ENCODE results near the gene CST9L. TPM values are rescaled to one million over a fixed set of nuclear protein-coding genes. Genes with fewer than 3 reads are reported as not detected.

Gene CST9L
- total RNA-seq, 2 experiments from 2014 or later = not detected

- POLR2A ChIA-PET = no interaction called here
- H3K27ac ChIP-seq (ENCODE audit: low read depth, low read length, poor library complexity, severe bottlenecking) = no peak overlapping the region
- H3K4me1 ChIP-seq (ENCODE audit: insufficient read depth, low read length, poor library complexity, severe bottlenecking) = no peaks in the 10 kb centered on the region
- no peak overlapping the region for H2AFZ ChIP-seq (ENCODE audit: low read length)
- H3K9me2 ChIP-seq (ENCODE audit: insufficient read depth, low read length) = no peaks in the 10 kb centered on the region
- no peaks in the 10 kb centered on the region for H4K20me1 ChIP-seq (ENCODE audit: insufficient read depth, low read length)
- H3K4me2 ChIP-seq (ENCODE audit: low read length) = no peak overlapping the region
- intact Hi-C loops (cut with micrococcal nuclease; ENCODE audit: unreplicated experiment) = no loop called here
- CTCF ChIA-PET (ENCODE audit: unreplicated experiment) = no interaction called here
- no peaks in the 10 kb centered on the region for H3K36me3 ChIP-seq (ENCODE audit: insufficient read depth, low read length)
- no TSS peak for BruUV-seq (replicated peaks)
- TF ChIP-seq CTCF (conservative IDR thresholded peaks at IDR 0.05; ENCODE audit: low read length) (no peak), EZH2phosphoT487 (IDR thresholded peaks at IDR 0.05; ENCODE audit: borderline replicate concordance, low read depth, low read length) (no peak)
- no peak overlapping the region for H3K4me3 ChIP-seq (ENCODE audit: low read depth, low read length, poor library complexity, severe bottlenecking)
- DNase-seq (ENCODE audit: low spot score) = no peak
- no peaks in the 10 kb centered on the region for H3K79me2 ChIP-seq (ENCODE audit: insufficient read depth, low read depth, low read length)
- no peaks in the 10 kb centered on the region for H3K9me3 ChIP-seq (ENCODE audit: low read length)
These were observed 16.9 kb downstream of the CST9L start for GRCh38 chr20:23551383-23551782.

GRCh38 chr20:23550227-23550626 is 18.1 kb downstream of the CST9L start:
- Histone ChIP-seq H3K79me2 (ENCODE audit: insufficient read depth, low read depth, low read length) (no peaks in the 10 kb centered on the region), H3K27ac (ENCODE audit: low read depth, low read length, poor library complexity, severe bottlenecking) (no peak overlapping the region), H3K4me2 (ENCODE audit: low read length) (no peak overlapping the region), H4K20me1 (ENCODE audit: insufficient read depth, low read length) (no peaks in the 10 kb centered on the region), H3K36me3 (ENCODE audit: insufficient read depth, low read length) (no peaks in the 10 kb centered on the region), H3K4me1 (ENCODE audit: insufficient read depth, low read length, poor library complexity, severe bottlenecking) (no peaks in the 10 kb centered on the region), H3K4me3 (ENCODE audit: low read depth, low read length, poor library complexity, severe bottlenecking) (no peak overlapping the region), H3K9me3 (ENCODE audit: low read length) (no peaks in the 10 kb centered on the region), H3K9me2 (ENCODE audit: insufficient read depth, low read length) (no peaks in the 10 kb centered on the region), H2AFZ (ENCODE audit: low read length) (no peak overlapping the region)
- ChIA-PET POLR2A (interaction anchor here (0.6 kb wide), 1 partner anchor 1077 kb away, joined by 3 read pairs; no protein-coding TSS in a partner anchor), CTCF (ENCODE audit: unreplicated experiment) (no interaction called here)
- no peak for DNase-seq (ENCODE audit: low spot score)
- TF ChIP-seq EZH2phosphoT487 (IDR thresholded peaks at IDR 0.05; ENCODE audit: borderline replicate concordance, low read depth, low read length) (no peak), CTCF (conservative IDR thresholded peaks at IDR 0.05; ENCODE audit: low read length) (no peak)
- no TSS peak for BruUV-seq (replicated peaks)
- intact Hi-C loops (cut with micrococcal nuclease; ENCODE audit: unreplicated experiment) = no loop called here

- H2AFZ ChIP-seq (ENCODE audit: low read length) = no peak overlapping the region
- no peak overlapping the region for H3K4me2 ChIP-seq (ENCODE audit: low read length)
- DNase-seq (ENCODE audit: low spot score) = no peak
- ChIA-PET CTCF (ENCODE audit: unreplicated experiment) (no interaction called here), POLR2A (no interaction called here)
- no peaks in the 10 kb centered on the region for H3K36me3 ChIP-seq (ENCODE audit: insufficient read depth, low read length)
- no peaks in the 10 kb centered on the region for H3K79me2 ChIP-seq (ENCODE audit: insufficient read depth, low read depth, low read length)
- H3K4me3 ChIP-seq (ENCODE audit: low read depth, low read length, poor library complexity, severe bottlenecking) = no peak overlapping the region
- intact Hi-C loops (cut with micrococcal nuclease; ENCODE audit: unreplicated experiment) = no loop called here
- H4K20me1 ChIP-seq (ENCODE audit: insufficient read depth, low read length) = no peaks in the 10 kb centered on the region
- BruUV-seq (replicated peaks) = no TSS peak
- H3K27ac ChIP-seq (ENCODE audit: low read depth, low read length, poor library complexity, severe bottlenecking) = no peak overlapping the region
- TF ChIP-seq EZH2phosphoT487 (IDR thresholded peaks at IDR 0.05; ENCODE audit: borderline replicate concordance, low read depth, low read length) (no peak), CTCF (conservative IDR thresholded peaks at IDR 0.05; ENCODE audit: low read length) (no peak)
- H3K9me3 ChIP-seq (ENCODE audit: low read length) = no peaks in the 10 kb centered on the region
- H3K4me1 ChIP-seq (ENCODE audit: insufficient read depth, low read length, poor library complexity, severe bottlenecking) = no peaks in the 10 kb centered on the region
- no peaks in the 10 kb centered on the region for H3K9me2 ChIP-seq (ENCODE audit: insufficient read depth, low read length)
These were observed 19.9 kb downstream of the CST9L start for GRCh38 chr20:23548408-23548807.

Data from OCI-LY7 (cell line).